ENCODE measurements around the gene TATDN2.

DNA sequence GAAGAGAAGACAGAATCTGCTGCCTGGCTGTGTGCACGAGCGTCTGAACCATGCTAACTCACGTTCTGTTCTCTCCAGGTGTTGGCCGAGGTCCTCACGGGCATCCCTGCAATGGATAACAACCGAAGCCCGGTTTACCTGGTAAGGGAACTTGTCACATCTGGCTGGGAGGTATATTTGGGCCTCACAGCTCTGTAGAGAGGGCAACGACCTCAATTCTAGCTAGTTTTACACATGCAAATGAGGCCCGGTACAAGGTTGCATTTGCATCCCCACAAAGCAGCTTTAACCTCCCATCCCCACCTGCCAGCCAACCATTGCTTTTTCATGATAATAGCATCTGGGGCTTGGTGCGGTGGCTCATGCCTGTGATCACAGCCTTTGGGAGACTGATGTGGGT lies 22.0 kb upstream of the TATDN2 start:
- TF ChIP-seq CREB1 (IDR thresholded peaks at IDR 0.05) (no peak), CREB1 (CRISPR knock-in tag; IDR thresholded peaks at IDR 0.05) (no peak), SNRNP70 (optimal IDR thresholded peaks at IDR 0.05; ENCODE audit: low read depth, low read length) (no peak), TAF7 (tag; IDR thresholded peaks at IDR 0.05) (no peak), ZBTB8A (IDR thresholded peaks at IDR 0.05; ENCODE audit: partially characterized antibody) (no peak), ZNF165 (CRISPR knock-in tag; IDR thresholded peaks at IDR 0.05; ENCODE audit: borderline replicate concordance) (no peak), RFX5 (IDR thresholded peaks at IDR 0.05; ENCODE audit: low read depth, low read length) (no peak), STAT5B (CRISPR knock-in tag; IDR thresholded peaks at IDR 0.05) (no peak), MXI1 (IDR thresholded peaks at IDR 0.05; ENCODE audit: low read depth, low read length) (no peak), ARNT (IDR thresholded peaks at IDR 0.05) (no peak), IRF2 (CRISPR knock-in tag; IDR thresholded peaks at IDR 0.05) (no peak), FOS (IDR thresholded peaks at IDR 0.05; ENCODE audit: extremely low read depth, insufficient read length) (no peak)
- TF ChIP-seq, protein P1, sequence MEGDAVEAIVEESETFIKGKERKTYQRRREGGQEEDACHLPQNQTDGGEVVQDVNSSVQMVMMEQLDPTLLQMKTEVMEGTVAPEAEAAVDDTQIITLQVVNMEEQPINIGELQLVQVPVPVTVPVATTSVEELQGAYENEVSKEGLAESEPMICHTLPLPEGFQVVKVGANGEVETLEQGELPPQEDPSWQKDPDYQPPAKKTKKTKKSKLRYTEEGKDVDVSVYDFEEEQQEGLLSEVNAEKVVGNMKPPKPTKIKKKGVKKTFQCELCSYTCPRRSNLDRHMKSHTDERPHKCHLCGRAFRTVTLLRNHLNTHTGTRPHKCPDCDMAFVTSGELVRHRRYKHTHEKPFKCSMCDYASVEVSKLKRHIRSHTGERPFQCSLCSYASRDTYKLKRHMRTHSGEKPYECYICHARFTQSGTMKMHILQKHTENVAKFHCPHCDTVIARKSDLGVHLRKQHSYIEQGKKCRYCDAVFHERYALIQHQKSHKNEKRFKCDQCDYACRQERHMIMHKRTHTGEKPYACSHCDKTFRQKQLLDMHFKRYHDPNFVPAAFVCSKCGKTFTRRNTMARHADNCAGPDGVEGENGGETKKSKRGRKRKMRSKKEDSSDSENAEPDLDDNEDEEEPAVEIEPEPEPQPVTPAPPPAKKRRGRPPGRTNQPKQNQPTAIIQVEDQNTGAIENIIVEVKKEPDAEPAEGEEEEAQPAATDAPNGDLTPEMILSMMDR (IDR thresholded peaks at IDR 0.05 in 2 of 3, conservative IDR thresholded peaks at IDR 0.05 in 1 of 3; ENCODE audit: insufficient read depth in 2 of 3, low read depth in 1 of 3, low read length in 3 of 3) = no peak
- TF ChIP-seq, protein P2, sequence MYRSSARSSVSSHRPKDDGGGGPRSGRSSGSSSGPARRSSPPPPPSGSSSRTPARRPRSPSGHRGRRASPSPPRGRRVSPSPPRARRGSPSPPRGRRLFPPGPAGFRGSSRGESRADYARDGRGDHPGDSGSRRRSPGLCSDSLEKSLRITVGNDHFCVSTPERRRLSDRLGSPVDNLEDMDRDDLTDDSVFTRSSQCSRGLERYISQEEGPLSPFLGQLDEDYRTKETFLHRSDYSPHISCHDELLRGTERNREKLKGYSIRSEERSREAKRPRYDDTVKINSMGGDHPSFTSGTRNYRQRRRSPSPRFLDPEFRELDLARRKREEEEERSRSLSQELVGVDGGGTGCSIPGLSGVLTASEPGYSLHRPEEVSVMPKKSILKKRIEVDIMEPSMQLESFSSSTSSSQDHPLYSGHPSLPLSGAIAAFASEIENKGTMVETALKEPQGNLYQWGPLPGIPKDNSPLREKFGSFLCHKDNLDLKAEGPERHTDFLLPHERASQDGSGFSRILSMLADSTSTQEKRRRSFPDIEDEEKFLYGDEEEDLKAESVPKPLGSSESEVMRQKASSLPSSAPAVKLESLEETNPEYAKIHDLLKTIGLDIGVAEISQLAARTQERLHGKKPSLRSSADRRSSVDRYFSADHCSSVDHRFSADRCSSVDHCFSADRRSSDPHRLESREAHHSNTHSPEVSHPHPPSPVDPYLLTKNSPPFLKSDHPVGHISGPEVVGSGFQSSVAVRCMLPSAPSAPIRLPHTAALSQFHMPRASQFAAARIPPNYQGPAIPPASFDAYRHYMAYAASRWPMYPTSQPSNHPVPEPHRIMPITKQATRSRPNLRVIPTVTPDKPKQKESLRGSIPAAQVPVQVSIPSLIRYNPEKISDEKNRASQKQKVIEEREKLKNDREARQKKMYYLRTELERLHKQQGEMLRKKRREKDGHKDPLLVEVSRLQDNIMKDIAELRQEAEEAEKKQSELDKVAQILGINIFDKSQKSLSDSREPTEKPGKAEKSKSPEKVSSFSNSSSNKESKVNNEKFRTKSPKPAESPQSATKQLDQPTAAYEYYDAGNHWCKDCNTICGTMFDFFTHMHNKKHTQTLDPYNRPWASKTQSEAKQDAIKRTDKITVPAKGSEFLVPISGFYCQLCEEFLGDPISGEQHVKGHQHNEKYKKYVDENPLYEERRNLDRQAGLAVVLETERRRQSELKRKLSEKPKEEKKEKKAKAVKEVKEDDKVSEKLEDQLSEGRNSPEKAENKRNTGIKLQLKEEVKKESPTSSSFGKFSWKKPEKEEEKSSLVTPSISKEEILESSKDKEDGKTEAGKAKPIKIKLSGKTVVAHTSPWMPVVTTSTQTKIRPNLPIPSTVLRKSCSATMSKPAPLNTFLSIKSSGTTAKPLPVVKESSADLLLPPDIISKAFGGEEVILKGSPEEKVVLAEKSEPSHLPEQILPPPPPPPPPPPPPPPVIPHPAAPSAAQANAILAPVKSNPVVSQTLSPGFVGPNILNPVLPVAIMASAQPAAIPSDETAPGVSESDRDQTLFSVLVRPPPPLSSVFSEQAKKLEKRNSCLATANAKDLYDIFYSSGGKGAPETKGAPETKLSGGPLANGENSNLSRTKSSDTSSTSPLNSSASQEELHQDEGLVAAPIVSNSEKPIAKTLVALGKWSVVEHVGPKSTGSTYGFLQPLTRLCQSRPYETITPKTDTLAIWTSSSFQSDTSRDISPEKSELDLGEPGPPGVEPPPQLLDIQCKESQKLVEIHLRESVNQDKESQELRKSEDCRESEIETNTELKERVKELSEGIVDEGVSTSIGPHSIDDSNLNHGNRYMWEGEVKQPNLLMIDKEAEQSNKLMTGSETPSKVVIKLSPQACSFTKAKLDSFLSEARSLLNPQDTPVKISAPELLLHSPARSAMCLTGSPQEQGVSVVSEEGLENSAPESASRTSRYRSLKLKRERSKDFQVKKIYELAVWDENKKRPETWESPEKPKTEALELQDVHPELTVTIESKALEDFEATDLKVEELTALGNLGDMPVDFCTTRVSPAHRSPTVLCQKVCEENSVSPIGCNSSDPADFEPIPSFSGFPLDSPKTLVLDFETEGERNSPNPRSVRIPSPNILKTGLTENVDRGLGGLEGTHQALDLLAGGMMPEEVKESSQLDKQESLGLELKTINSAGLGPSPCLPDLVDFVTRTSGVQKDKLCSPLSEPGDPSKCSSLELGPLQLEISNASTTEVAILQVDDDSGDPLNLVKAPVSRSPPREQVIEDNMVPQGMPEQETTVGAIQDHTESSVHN (IDR thresholded peaks at IDR 0.05; ENCODE audit: borderline replicate concordance in 1 of 2, low read depth in 1 of 2) = no peak
- TF ChIP-seq, protein P3, sequence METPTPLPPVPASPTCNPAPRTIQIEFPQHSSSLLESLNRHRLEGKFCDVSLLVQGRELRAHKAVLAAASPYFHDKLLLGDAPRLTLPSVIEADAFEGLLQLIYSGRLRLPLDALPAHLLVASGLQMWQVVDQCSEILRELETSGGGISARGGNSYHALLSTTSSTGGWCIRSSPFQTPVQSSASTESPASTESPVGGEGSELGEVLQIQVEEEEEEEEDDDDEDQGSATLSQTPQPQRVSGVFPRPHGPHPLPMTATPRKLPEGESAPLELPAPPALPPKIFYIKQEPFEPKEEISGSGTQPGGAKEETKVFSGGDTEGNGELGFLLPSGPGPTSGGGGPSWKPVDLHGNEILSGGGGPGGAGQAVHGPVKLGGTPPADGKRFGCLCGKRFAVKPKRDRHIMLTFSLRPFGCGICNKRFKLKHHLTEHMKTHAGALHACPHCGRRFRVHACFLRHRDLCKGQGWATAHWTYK (CRISPR knock-in tag; IDR thresholded peaks at IDR 0.05) = no peak

Measured in K562 (cell line).